Endothelial cell of umbilical vein (primary cell): ENCODE results near the gene KIF25. TPM values are rescaled to one million over a fixed set of nuclear protein-coding genes. Genes with fewer than 3 reads are reported as not detected.

Experiments used
- BruUV-seq: library from RNA; stranded (reverse); fragments of 400-500 nt; replicated peaks from 2 replicates; lab custom pipeline; 2021; lab: Mats Ljungman, UMichigan
- CTCF ChIA-PET: fragments of 300-600, 350-600 bp; sonication (Branson Sonifier 250); formaldehyde crosslinking; loops from one replicate; lab custom pipeline; 2021; ENCODE audit warnings: antibody characterized with exemption, inconsistent platforms; lab: Charles Lee
- POLR2A ChIA-PET: fragments of 300-600, 350-600 bp; sonication (Branson Sonifier 250); formaldehyde crosslinking; loops from one replicate; lab custom pipeline; 2021; ENCODE audit warnings: antibody characterized with exemption, inconsistent platforms; lab: Charles Lee
- DNase-seq: peaks from one replicate; pipeline ENCODE4 v3.0.0-alpha.2; 2011; ENCODE audit warnings: low read depth, low spot score
- FAIRE-seq: peaks from 2 replicates; lab custom pipeline; 2011; peaks lifted over from hg19 to GRCh38; lab: Jason Lieb, UNC
- H2AFZ ChIP-seq: 2 replicates; pipeline ENCODE4 v1.6.0; 2012; ENCODE audit warnings: low read depth, low read length, control low read depth, inconsistent platforms
- H3K27ac ChIP-seq: 2 replicates; pipeline ENCODE4 v1.5.1; 2011; ENCODE audit warnings: low read depth, mild to moderate bottlenecking, control low read depth, low read length, moderate library complexity; ENCODE audit not compliant: insufficient read depth
- H3K27me3 ChIP-seq, 2 experiments: 2 replicates each; pipeline versions ENCODE4 v1.6.0 to v1.6.1; 2011; ENCODE audit warnings: low read length in 2 of 2, mixed read lengths in 1 of 2; ENCODE audit not compliant: control insufficient read depth in 2 of 2, insufficient read depth in 2 of 2
- H3K36me3 ChIP-seq, 2 experiments: 2 replicates in 1 of 2; 3 replicates in 1 of 2; pipeline ENCODE4 v1.5.1; 2011; ENCODE audit warnings: low read length in 2 of 2, mild to moderate bottlenecking in 1 of 2, moderate library complexity in 1 of 2; ENCODE audit not compliant: control insufficient read depth in 2 of 2, insufficient read depth in 2 of 2; ENCODE audit errors: extremely low read depth in 1 of 2
- H3K4me1 ChIP-seq: 3 replicates; pipeline ENCODE4 v1.5.1; 2011; ENCODE audit warnings: mild to moderate bottlenecking, low read length; ENCODE audit not compliant: control insufficient read depth, insufficient read depth; ENCODE audit errors: extremely low read depth
- H3K4me2 ChIP-seq: 2 replicates; pipeline ENCODE4 v1.6.1; 2011; ENCODE audit warnings: low read length, control low read depth, mixed read lengths; ENCODE audit not compliant: insufficient read depth
- H3K4me3 ChIP-seq, 3 experiments: fragments of 200-600 bp in 1 of 3; sonication (generic), shearing (Covaris generic) in 1 of 3; replicated peaks in 1 of 3; 2 replicates each; pipeline ENCODE4 v1.5.1; 2011 to 2016; ENCODE audit warnings: control low read depth in 3 of 3, low read length in 3 of 3, mild to moderate bottlenecking in 2 of 3, inconsistent platforms in 1 of 3, low read depth in 1 of 3, moderate library complexity in 1 of 3; ENCODE audit not compliant: insufficient read depth in 1 of 3
- H3K79me2 ChIP-seq: 2 replicates; pipeline ENCODE4 v1.6.0; 2012; ENCODE audit warnings: low read length, inconsistent platforms; ENCODE audit not compliant: control insufficient read depth, insufficient read depth
- H3K9ac ChIP-seq: replicated peaks from 2 replicates; pipeline ENCODE3; 2011; ENCODE audit warnings: low read length, control low read depth; ENCODE audit not compliant: insufficient read depth; ENCODE audit errors: extremely low read depth
- H3K9me1 ChIP-seq: replicated peaks from 3 replicates; pipeline ENCODE4 v1.6.0; 2011; ENCODE audit warnings: mild to moderate bottlenecking, low read length; ENCODE audit not compliant: control insufficient read depth, insufficient read depth; ENCODE audit errors: extremely low read depth
- H3K9me3 ChIP-seq: replicated peaks from 2 replicates; pipeline ENCODE4 v1.5.1; 2012; ENCODE audit warnings: low read length, inconsistent platforms; ENCODE audit not compliant: control insufficient read depth, insufficient read depth
- H4K20me1 ChIP-seq: replicated peaks from 2 replicates; pipeline ENCODE3; 2011; ENCODE audit warnings: mild to moderate bottlenecking, low read length; ENCODE audit not compliant: control insufficient read depth, insufficient read depth; ENCODE audit errors: extremely low read depth
- CTCF ChIP-seq, 2 donors: IDR thresholded peaks; 1 replicate in 1 of 2; 2 replicates in 1 of 2; pipeline ENCODE4 v1.5.1; 2011; ENCODE audit warnings: low read length in 2 of 2, mild to moderate bottlenecking in 2 of 2, moderate library complexity in 2 of 2, control low read depth in 1 of 2, inconsistent platforms in 1 of 2, low read depth in 1 of 2; ENCODE audit not compliant: insufficient read depth in 1 of 2; ENCODE audit errors: extremely low read depth in 1 of 2
- EZH2 ChIP-seq: IDR thresholded peaks from 2 replicates; pipeline ENCODE4 v1.6.1; 2012; ENCODE audit warnings: borderline replicate concordance, low read depth, mild to moderate bottlenecking, moderate library complexity, low read length, inconsistent platforms; ENCODE audit not compliant: severe bottlenecking
- FOS ChIP-seq: IDR thresholded peaks from 2 replicates; pipeline ENCODE4 v1.6.1; 2011; ENCODE audit warnings: mild to moderate bottlenecking, low read length, moderate library complexity, borderline replicate concordance; ENCODE audit not compliant: insufficient read depth
- GATA2 ChIP-seq: IDR thresholded peaks from 2 replicates; pipeline ENCODE4 v1.7.0; 2011; ENCODE audit warnings: low read depth, mild to moderate bottlenecking, moderate library complexity, mixed read lengths, low read length; ENCODE audit not compliant: insufficient read length, insufficient read depth
- JUN ChIP-seq: IDR thresholded peaks from 2 replicates; pipeline ENCODE4 v1.6.1; 2011; ENCODE audit warnings: borderline replicate concordance, low read depth; ENCODE audit not compliant: insufficient read length, insufficient read depth
- MYC ChIP-seq: IDR thresholded peaks from one replicate; pipeline ENCODE4 v1.6.1; 2011; ENCODE audit warnings: mild to moderate bottlenecking, low read depth, low read length
- POLR2A ChIP-seq: IDR thresholded peaks from 2 replicates; pipeline ENCODE4 v1.6.1; 2012; ENCODE audit warnings: low read depth, mild to moderate bottlenecking, control low read depth, low read length
- POLR2AphosphoS5 ChIP-seq: IDR thresholded peaks from 2 replicates; pipeline ENCODE4 v1.6.1; 2012; ENCODE audit warnings: low read depth, mild to moderate bottlenecking, control low read depth, low read length, moderate library complexity; ENCODE audit not compliant: insufficient read depth
- dilution Hi-C: fragments of 300-500 bp; cut with MboI; formaldehyde crosslinking; loops from one replicate; pipeline ENCODE4 v1.15.0; 2019; ENCODE audit warnings: low sequenced_read_pairs; ENCODE audit not compliant: extremely low pct_ligation_motif_present
- intact Hi-C: fragments of 100-400 bp; cut with micrococcal nuclease; formaldehyde crosslinking; loops from one replicate; pipeline ENCODE4 v1.10.0; 2022
- polyA plus RNA-seq, 4 experiments: library from polyadenylated mRNA; depleted of rRNA in 3 of 4; stranded (reverse) in 3 of 4; unstranded in 1 of 4; fragments of >200 nt; gene quantifications; 2 replicates each; pipeline versions ENCODE4 v1.2.1 to v1.2.3, GENCODE V29; 2011 to 2012; ENCODE audit warnings: missing spikeins in 1 of 4
- total RNA-seq: library from RNA; stranded (reverse); gene quantifications from 2 replicates; pipeline ENCODE4 v1.2.3, GENCODE V29; 2021
- TF ChIP-seq, protein P1 (sequence below): IDR thresholded peaks from 2 replicates; pipeline ENCODE4 v1.6.1; 2011; ENCODE audit not compliant: insufficient read depth, insufficient read length

The KIF25 gene
- total and polyA plus RNA-seq, 2 donors (not counting 3 experiments of a cell fraction or from before 2014, with no cell fraction given) = not detected

DNA sequence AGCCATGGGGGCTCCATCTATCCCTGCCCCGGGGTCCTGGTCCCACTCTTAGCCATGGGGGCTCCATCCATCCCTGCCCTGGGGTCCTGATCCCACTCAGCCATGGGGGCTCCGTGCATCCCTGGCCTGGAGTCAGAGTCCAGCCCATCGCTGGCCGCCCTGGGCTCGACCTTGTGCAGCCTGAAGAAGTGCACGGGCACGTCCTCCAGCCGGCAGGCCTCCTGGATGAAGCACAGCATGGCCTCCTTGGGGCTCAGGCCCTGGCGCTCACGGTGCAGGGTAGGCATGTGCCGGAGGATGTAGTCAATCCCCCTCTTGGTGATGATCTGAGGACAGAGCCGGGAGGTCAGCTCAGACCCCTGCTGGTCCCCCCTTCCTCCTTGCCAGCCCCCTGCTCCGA is 66.0 kb downstream of the KIF25 start:
- no peak overlapping the region for H3K9ac ChIP-seq
- ChIA-PET POLR2A (no interaction called here), CTCF (no interaction called here)
- H3K27me3 ChIP-seq = no peaks in the 10 kb centered on the region
- H3K4me1 ChIP-seq = no peaks in the 10 kb centered on the region
- H3K9me3 ChIP-seq = no peaks in the 10 kb centered on the region
- H3K27ac ChIP-seq = no peak overlapping the region
- no peak overlapping the region for H3K4me3 ChIP-seq
- no peaks in the 10 kb centered on the region for H3K36me3 ChIP-seq
- TF ChIP-seq POLR2AphosphoS5 = no peak
- TF ChIP-seq, protein P1, sequence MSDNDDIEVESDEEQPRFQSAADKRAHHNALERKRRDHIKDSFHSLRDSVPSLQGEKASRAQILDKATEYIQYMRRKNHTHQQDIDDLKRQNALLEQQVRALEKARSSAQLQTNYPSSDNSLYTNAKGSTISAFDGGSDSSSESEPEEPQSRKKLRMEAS = no peak
- TF ChIP-seq JUN = no peak
- no peak for TF ChIP-seq POLR2A
- no peak for TF ChIP-seq GATA2
- TF ChIP-seq MYC = no peak
- TF ChIP-seq FOS = no peak
- intact Hi-C loops = no loop called here
- dilution Hi-C loops = no loop called here
- H3K79me2 ChIP-seq = no peaks in the 10 kb centered on the region
- BruUV-seq = no TSS peak
- FAIRE-seq = no peak
- no peak overlapping the region for H3K4me2 ChIP-seq
- H2AFZ ChIP-seq = no peak overlapping the region
- no peaks in the 10 kb centered on the region for H3K9me1 ChIP-seq
- DNase-seq = no peak
- no peaks in the 10 kb centered on the region for H4K20me1 ChIP-seq

GRCh38 chr6:168064226-168064807 is 66.8 kb downstream of the KIF25 start:
- Histone ChIP-seq H2AFZ (no peak overlapping the region), H3K27me3 (no peaks in the 10 kb centered on the region), H3K4me1 (no peaks in the 10 kb centered on the region), H3K4me2 (no peak overlapping the region), H3K27ac (no peak overlapping the region), H3K9ac (no peak overlapping the region), H3K9me1 (no peaks in the 10 kb centered on the region), H3K36me3 (no peaks in the 10 kb centered on the region), H3K79me2 (no peaks in the 10 kb centered on the region), H4K20me1 (no peaks in the 10 kb centered on the region), H3K9me3 (no peaks in the 10 kb centered on the region), H3K4me3 (no peak overlapping the region)
- DNase-seq (no peak), FAIRE-seq (no peak)
- dilution Hi-C loops (no loop called here), intact Hi-C loops (no loop called here)
- BruUV-seq = no TSS peak
- TF ChIP-seq FOS (no peak), CTCF (IDR thresholded peaks at IDR 0.05; ENCODE audit: extremely low read depth in 1 of 2, insufficient read depth in 1 of 2, low read depth in 1 of 2, low read length in 2 of 2) (no peak), POLR2AphosphoS5 (no peak), JUN (no peak), GATA2 (no peak), EZH2 (no peak), POLR2A (no peak), MYC (no peak)
- TF ChIP-seq, protein P1 = no peak
- ChIA-PET CTCF (no interaction called here), POLR2A (no interaction called here)
